HG03135 (cell line): ENCODE results near the gene BMP15.

ENCODE experiments used
- ATAC-seq: cut with Tn5 transposase; IDR thresholded peaks from one replicate; pipeline ENCODE4 v1.9.1; 2021; ENCODE audit warnings: mild to moderate bottlenecking, moderate library complexity; ENCODE audit not compliant: unreplicated experiment

BMP15 gene

GRCh38 chrX:50910685-50911176 is at the start of gene BMP15:
TSS of gene BMP15 (plus strand) at chrX:50910735. CDS start at chrX:50910784, 49 bp downstream.
- ATAC-seq = no peak

GRCh38 chrX:50863471-50863870 is 47.1 kb upstream of the BMP15 start:
- ATAC-seq = no peak

- ATAC-seq = no peak
These were observed 45.2 kb upstream of the BMP15 start for GRCh38 chrX:50865311-50865710.

GRCh38 chrX:50871922-50872453 is 38.5 kb upstream of the BMP15 start:
- ATAC-seq = no peak

GRCh38 chrX:50874876-50875275 is 35.7 kb upstream of the BMP15 start:
- ATAC-seq = no peak

- no peak for ATAC-seq
These were observed 34.0 kb upstream of the BMP15 start for GRCh38 chrX:50876551-50876950.

- ATAC-seq = no peak
These were observed 33.2 kb upstream of the BMP15 start for GRCh38 chrX:50877310-50877709.

- no peak for ATAC-seq
These were observed 29.5 kb upstream of the BMP15 start for GRCh38 chrX:50881028-50881427.

- no peak for ATAC-seq
These were observed 21.7 kb upstream of the BMP15 start for GRCh38 chrX:50888884-50889283.

GRCh38 chrX:50889582-50889981 is 21.0 kb upstream of the BMP15 start:
- ATAC-seq = no peak

GRCh38 chrX:50893047-50893446 is 17.5 kb upstream of the BMP15 start:
- ATAC-seq = no peak

GRCh38 chrX:50893466-50893865 is 17.1 kb upstream of the BMP15 start:
- no peak for ATAC-seq

GRCh38 chrX:50905334-50905733 is 5.2 kb upstream of the BMP15 start:
- ATAC-seq = no peak

- ATAC-seq = no peak
These were observed 3.0 kb downstream of the BMP15 start for GRCh38 chrX:50913520-50913919.

GRCh38 chrX:50920132-50920531 is 9.6 kb downstream of the BMP15 start:
- no peak for ATAC-seq

GRCh38 chrX:50927127-50927526 is 16.6 kb downstream of the BMP15 start:
- ATAC-seq = no peak

- no peak for ATAC-seq
These were observed 31.1 kb downstream of the BMP15 start for GRCh38 chrX:50941638-50942037.

- no peak for ATAC-seq
These were observed 31.9 kb downstream of the BMP15 start for GRCh38 chrX:50942471-50942870.

- no peak for ATAC-seq
These were observed 41.9 kb downstream of the BMP15 start for GRCh38 chrX:50952406-50952805.

- ATAC-seq = no peak
These were observed 43.3 kb downstream of the BMP15 start for GRCh38 chrX:50953832-50954231.

- ATAC-seq = no peak
These were observed 51.6 kb downstream of the BMP15 start for GRCh38 chrX:50962156-50962555.

GRCh38 chrX:50963842-50964241 is 53.3 kb downstream of the BMP15 start:
- no peak for ATAC-seq
